HG02678 (cell line): ENCODE results near the gene FGD5.
"Not testable (repeated sequence)": the region's sequence is repeated elsewhere in the genome, so short reads cannot be mapped to it uniquely, and the experiment has no call there.

Experiments used
- ATAC-seq: cut with Tn5 transposase; IDR thresholded peaks from one replicate; pipeline ENCODE4 v1.9.1; 2021; ENCODE audit warnings: mild to moderate bottlenecking, moderate library complexity; ENCODE audit not compliant: unreplicated experiment

FGD5 gene

DNA sequence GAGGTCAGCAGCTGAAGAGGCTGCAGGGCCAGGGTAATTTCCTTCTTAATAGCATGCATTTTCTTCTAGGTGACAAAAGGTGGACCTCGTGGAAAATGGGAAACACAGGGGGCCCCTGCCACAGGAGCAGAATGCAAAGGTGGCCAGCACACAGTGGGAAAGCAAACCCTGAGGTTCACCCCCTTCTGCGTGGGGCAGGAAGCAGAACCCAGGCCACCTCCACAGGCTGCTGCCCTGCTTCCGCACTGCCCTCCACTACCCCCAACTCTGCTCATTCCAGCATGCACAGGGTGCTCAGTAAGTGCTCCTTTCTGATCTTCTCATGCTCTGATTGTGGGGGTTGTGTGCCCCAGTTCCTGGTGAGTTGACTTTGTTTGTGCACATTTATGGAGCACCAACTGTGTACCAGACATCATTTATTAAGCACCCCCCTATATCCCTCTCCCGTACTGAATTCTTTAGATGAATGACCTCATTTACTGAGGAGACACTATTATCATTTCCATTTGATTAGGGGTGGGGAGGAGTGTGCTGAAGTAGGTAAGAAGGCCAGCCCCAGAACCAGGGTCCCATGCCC lies 12.7 kb upstream of the FGD5 start:
- no peak for ATAC-seq

DNA sequence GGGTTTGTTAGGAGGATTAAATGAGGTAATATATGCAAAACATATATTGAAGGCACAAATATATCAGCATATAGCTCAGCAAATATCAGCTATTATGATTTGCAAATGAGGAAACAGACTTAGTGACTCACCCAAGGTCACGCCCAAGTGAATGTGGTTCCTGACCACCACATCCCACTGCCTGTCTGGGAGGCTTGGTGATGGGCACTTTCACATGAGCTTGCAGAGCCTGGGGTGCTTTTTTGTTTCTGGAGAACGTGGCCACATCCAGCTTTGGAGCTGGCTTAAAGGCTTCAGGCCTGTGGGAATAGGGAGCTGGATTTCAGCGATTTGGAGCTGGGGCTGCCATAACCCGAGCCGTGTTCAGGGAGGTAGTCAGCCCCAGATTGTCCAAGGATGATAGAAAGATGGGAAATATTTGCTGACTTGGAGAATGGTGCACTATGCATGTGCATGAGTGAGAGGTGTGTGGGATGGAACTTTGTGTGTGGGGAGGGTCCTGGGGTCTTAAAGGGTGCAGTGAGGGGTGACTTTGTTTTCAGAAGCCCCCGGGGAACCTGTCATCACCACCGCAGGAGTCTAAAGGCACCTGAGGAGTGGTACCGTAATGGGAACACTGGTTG lies 12.0 kb upstream of the FGD5 start:
- no peak for ATAC-seq

DNA sequence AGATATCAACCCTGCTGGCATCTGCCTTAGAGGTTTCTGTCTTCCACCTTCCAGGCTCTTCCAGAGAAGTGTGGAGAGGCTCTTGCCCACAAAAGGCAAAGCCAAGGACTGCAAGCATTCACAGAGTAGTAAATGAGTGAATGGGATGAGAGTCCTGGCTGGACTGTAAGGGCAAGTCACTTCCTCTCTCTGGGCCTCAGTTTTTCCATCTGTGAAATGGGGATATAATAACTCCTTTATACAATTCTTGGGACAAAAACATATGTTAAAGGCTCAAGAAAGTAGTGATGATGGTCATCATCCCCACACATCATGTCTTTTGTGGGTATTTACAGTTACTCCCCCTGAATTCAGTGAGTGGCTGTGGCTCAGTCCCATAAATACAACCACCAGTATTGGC lies 10.7 kb upstream of the FGD5 start:
- ATAC-seq = no peak

GRCh38 chr3:14808502-14809266 lies 10.1 kb upstream of the FGD5 start:
- ATAC-seq = no peak

DNA sequence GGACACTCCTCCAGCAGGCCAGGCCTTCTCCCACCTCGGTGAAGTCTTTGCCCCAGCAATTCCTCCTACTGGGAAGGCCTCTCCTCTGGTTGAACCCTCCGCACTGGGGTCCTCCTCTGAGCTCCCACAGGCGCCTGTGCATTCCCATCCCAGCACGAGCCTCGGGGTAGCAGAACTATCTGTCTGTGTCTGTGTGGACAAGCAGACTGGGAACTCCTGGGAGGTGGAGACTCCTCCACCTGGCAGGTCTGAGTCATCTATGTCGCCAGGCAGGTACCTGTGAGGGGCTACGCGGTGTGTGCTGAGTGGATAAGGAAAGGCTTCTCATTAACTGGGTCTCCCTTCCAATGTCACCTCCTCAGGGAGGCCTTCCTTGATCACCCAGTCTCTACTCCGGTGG lies 9.2 kb upstream of the FGD5 start:
- not testable (repeated sequence) for ATAC-seq

DNA sequence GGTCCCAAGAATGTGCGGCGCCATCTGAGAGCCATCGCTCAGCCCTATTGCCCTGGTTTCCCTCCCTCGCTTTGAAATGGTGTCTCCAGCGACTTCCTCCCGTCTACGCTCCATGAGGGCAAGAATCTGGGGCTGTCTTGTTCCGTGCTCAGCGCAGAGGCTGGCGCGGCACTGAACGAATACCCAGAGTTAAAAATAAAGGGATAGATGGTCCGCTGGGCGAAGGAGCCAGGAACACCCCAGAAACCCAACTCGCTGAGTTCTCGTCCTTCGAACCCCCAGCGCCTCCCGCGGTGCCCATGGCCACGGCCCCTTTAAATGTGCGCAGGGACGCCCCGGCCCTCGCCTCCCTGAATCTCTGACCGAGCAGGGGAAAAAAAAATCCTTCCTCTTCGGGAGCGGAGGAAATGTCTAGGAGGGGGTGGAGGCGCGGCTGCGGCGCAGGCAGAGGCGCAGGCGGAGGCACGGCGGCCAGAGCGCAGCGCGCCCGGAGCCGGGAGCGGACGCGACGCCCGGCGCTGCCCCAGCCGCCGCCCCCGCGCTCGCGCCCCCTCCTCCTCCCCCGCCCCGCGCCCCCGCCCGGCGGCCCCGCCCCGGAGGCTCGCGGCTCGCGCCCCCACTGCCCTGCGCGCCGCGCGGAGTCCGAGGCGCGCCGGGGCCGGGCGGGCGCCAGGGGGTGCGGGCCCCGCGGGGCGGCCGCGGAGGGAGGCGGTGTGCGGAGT lies 8.5 kb upstream of the FGD5 start:
- ATAC-seq = no peak

- no peak for ATAC-seq
Observed at GRCh38 chr3:14810801-14811661, 7.7 kb upstream of the FGD5 start.

DNA sequence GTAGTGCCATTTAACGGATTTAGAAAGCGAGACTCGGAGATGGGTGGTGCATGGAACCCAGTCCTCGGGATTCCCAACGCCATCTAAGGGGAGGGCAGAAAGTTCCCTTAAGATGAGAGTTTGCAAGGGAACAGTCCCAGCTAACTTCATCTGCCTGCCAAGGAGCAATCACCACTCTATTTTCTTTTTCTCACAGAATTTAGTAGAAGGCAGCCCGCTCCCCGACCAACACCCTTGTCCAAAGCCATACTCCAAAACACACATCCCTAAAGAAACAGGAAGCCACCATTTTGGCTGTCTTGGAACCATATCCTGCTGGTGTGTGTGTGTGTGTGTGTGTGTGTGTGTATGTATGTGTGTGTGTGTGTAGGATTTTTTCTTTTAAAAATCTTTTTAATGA lies 7.1 kb upstream of the FGD5 start:
- ATAC-seq = no peak

DNA sequence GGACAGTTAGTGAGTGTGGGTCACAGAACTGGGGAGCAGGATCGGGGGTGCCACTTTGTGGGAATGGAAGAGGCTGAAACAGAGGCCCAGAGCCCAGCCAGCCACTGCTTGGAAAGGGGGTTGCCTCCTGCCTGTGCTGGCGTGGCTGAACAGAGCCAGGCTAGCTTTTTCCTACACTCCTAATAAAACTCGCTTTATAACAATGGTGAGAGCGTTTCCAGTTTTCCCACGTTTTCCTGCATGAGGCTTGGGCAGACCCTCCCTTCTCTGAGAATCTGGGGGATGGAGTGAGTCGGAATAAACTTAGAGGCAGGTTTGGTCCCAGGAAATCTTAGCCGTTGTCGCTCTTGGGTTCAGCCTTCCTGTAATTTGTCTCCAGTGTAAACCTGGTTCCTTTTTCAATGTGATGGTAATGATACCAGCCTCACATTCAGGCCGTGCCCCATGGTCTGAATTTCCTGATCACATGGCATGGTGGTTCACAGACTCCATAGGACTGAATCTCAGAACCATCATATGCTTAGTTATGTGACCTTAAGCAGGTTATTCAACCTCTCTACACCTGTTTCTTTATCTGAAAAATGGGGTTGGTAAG lies 6.5 kb upstream of the FGD5 start:
- ATAC-seq = no peak

- ATAC-seq = no peak
Observed at GRCh38 chr3:14814411-14814871, 4.3 kb upstream of the FGD5 start.

DNA sequence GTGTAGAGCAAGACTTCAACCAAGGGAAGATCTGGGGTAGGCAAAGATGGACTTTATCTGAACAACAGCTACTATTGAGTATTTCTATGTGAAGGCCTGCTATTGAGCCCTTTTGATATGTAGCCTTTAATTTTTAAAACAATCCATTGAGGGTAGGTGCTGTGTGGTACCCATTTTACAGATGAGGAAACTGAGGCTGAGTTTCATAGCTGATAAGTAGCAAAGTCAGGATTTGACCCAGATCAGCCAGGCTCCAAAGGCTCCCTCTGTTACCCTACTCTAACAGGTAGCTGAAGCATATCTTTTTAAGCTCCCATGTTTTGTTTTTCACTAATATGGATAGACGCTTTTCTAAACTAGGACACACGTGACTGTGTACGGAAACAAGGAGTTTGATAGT lies 2.4 kb upstream of the FGD5 start:
- no peak for ATAC-seq

GRCh38 chr3:14819671-14820070 lies 909 bp downstream of the FGD5 start:
- ATAC-seq = no peak

GRCh38 chr3:14820156-14820555 lies 1.4 kb downstream of the FGD5 start:
- ATAC-seq = no peak

GRCh38 chr3:14821151-14821550 lies 2.4 kb downstream of the FGD5 start:
- no peak for ATAC-seq

DNA sequence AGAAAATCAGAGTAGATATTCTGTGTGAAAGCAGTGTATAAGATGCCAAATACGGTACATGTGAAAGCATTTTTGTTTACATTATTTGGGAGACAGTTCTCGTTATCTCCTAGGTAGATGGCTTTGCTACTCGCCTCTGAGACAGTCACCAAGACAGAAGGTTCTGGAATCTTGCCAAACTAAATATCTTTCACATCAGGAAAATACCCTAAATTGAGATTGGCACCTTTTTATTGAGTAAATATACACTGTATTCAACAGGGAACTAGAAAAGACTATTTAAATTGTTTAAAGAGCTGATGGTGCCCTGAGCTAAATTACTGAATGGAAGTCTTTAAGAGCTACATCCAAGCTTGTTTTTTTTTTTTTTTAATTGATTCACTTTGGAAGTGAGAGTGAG lies 3.4 kb downstream of the FGD5 start:
- ATAC-seq = no peak

DNA sequence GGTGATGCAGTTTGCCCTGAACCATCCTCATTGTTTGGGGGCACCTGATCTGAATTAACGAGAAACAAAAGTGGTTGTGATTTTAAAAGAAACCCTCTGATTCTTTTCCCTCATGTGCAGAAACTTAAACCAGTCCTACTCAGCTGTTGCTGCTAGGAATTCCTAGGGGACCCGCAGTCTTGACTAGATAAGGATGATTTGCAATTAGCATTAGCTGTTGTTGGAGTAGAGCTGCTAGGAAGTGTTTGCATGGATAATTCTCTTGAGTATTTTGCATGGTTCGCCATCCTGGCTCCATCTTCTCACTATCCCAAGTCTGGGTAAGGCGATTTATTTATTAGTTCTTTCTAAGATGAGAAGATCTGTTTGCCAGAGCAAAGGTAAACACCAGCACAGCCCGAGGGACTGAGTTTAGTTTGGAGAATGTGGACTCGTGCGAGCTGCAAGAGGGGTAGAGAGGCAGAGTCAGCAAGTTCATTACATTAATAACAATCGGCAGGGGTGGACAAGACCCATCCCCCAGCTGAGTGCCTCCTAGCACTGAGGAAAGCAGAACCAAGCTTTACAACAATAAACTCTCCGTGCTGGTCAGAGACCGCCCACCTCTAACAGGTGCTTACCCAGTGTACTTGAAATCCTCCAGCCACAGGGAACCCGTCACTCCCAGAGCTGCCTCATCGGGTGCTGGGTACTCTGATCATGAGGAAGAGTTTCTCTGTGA lies 4.1 kb downstream of the FGD5 start:
- ATAC-seq = no peak

GRCh38 chr3:14823393-14823792 lies 4.6 kb downstream of the FGD5 start:
- ATAC-seq = no peak

- no peak for ATAC-seq
Observed at GRCh38 chr3:14823910-14824629, 5.3 kb downstream of the FGD5 start.

DNA sequence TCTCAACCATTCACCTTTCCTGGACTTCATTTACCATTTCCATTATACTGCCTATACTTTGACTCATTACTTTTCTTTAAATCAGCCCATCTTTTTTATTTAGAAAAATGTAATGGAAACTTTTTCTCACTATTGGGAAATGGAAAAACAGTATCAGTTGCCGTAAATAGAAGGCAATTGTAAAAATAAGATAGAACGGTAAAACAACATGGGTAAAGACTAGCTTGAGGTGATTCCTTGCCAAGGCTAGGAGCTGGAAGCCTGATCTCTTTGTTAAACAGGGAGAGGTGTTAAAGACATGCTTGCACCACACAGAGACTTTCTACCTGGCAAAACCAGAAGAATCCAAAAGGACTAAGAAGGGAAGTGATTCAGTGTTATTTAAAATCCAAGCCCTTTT lies 5.9 kb downstream of the FGD5 start:
- no peak for ATAC-seq
